RWPE1 (cell line): Measurements from ENCODE around the gene AFF2.

Source experiments
- CTCF ChIA-PET: fragments of 350-600 bp; sonication (Branson Sonifier 250); formaldehyde crosslinking; extraction: SDS; loops from one replicate; lab custom pipeline; 2021; lab: Yijun Ruan, JAX
- POLR2A ChIA-PET: fragments of 400-600 bp; formaldehyde crosslinking; extraction: SDS; loops from one replicate; lab custom pipeline; 2020; ENCODE audit warnings: antibody characterized with exemption; ENCODE audit not compliant: low non-redundant PET; lab: Yijun Ruan, JAX
- DNase-seq: peaks from one replicate; pipeline ENCODE4 v3.0.0; 2012; ENCODE audit warnings: low spot score
- H3K27ac ChIP-seq: fragments of 450-650 bp; 2 replicates; pipeline ENCODE4 v1.5.1; 2017
- CTCF ChIP-seq: fragments of 450-650 bp; conservative IDR thresholded peaks from 2 replicates; pipeline ENCODE4 v1.5.1; 2017; ENCODE audit warnings: low read depth, mild to moderate bottlenecking

Gene AFF2

GRCh38 chrX:148917441-148917840 is 417.0 kb downstream of the AFF2 start:
- DNase-seq, result no peak
- TF ChIP-seq CTCF, result no peak
- H3K27ac ChIP-seq, result no peak overlapping the region
- ChIA-PET POLR2A (no interaction called here), CTCF (no interaction called here)

GRCh38 chrX:148923631-148924030 is 423.2 kb downstream of the AFF2 start:
- ChIA-PET POLR2A (no interaction called here), CTCF (no interaction called here)
- no peak for DNase-seq

GRCh38 chrX:148926371-148926770 is 426.0 kb downstream of the AFF2 start:
- no peak for DNase-seq
- CTCF ChIA-PET, result interaction anchor here (0.6 kb wide), 1 partner anchor 94 kb away, joined by 5 read pairs; no protein-coding TSS in a partner anchor
- POLR2A ChIA-PET, result no interaction called here
- H3K27ac ChIP-seq, result no peak overlapping the region
- TF ChIP-seq CTCF, result no peak

More at GRCh38 chrX:148923631-148924030, 423.2 kb downstream of the AFF2 start:
- TF ChIP-seq CTCF, result no peak
- H3K27ac ChIP-seq, result no peak overlapping the region

- H3K27ac ChIP-seq, result no peak overlapping the region
- TF ChIP-seq CTCF, result no peak
- ChIA-PET CTCF (no interaction called here), POLR2A (no interaction called here)
- DNase-seq, result no peak
These were observed 428.4 kb downstream of the AFF2 start for GRCh38 chrX:148928811-148929210.

- CTCF ChIA-PET, result no interaction called here
- POLR2A ChIA-PET, result no interaction called here
- no peak overlapping the region for H3K27ac ChIP-seq
- no peak for TF ChIP-seq CTCF
- no peak for DNase-seq
These were observed 429.3 kb downstream of the AFF2 start for GRCh38 chrX:148929686-148930085.

- POLR2A ChIA-PET, result no interaction called here
These were observed 429.9 kb downstream of the AFF2 start for GRCh38 chrX:148930206-148930729.

More at GRCh38 chrX:148930206-148930729, 429.9 kb downstream of the AFF2 start:
- no peak for TF ChIP-seq CTCF
- CTCF ChIA-PET, result no interaction called here
- H3K27ac ChIP-seq, result no peak overlapping the region
- DNase-seq, result peak; percentile 0
